ENCODE data around the gene UNK. TPM values are rescaled to one million over a fixed set of nuclear protein-coding genes. Genes with fewer than 3 reads are reported as not detected.
A peak's percentile ranks its signal among the peaks of the same experiment; 100 is the strongest.

UNK gene
- total and polyA plus RNA-seq, 2 of the 13 experiments (the other 11 are each of a cell fraction or from before 2014, with no cell fraction given) = 31.6 to 33.0 TPM

DNA sequence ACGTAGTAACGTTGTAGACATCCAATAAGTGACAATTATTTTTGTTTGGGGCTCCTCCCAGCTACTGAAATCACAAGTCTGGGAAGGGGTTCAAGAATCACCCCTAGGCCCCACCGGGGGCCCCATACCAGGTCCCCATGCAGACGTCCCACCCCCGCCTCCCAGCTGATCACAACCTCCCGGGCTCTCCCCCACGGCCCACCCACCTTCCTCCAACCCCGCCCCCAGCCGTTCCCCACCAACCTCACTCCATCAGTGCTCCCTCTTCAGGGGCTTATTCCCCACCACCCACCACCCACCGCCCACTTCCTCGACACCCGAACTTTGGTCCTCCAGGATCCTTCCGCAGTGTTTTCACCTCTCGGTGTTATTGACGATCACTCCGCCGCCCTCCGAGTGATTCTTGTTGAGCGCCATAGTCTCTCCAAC, 70.3 kb downstream of the UNK start:
- H3K36me3 ChIP-seq (replicated peaks in 1 of 2; ENCODE audit: control insufficient read depth in 1 of 2, insufficient read depth in 2 of 2, low read length in 2 of 2) = peaks cover 3 to 13% of the 10 kb centered on the region in 2 experiments; a peak in 4 of 5 replicates
- H3K79me2 ChIP-seq (ENCODE audit: insufficient read depth, low read length) = peaks cover 17% of the 10 kb centered on the region
- CTCF ChIA-PET (ENCODE audit: low intra/inter-chr PET ratio, low total read pairs) = no interaction called here
- no TSS peak for BruUV-seq (replicated peaks)
- ATAC-seq (peak; percentile 6), FAIRE-seq (no peak), DNase-seq (ENCODE audit: low spot score) (no peak)
- H3K4me1 ChIP-seq (ENCODE audit: insufficient read depth, low read length) = peaks cover 52% of the 10 kb centered on the region
- peak overlapping the region; percentile 92 for H3K4me2 ChIP-seq (ENCODE audit: low read depth, low read length)
- H3K27me3 ChIP-seq (ENCODE audit: control insufficient read depth in 1 of 2, insufficient read depth in 2 of 2, low read length in 2 of 2) = no peaks in the 10 kb centered on the region; a peak in 1 of 5 replicates
- peaks cover 4% of the 10 kb centered on the region; the same call in 1 of the 2 replicates for H4K20me1 ChIP-seq (ENCODE audit: insufficient read depth, low read length)
- peak overlapping the region; percentile 78 for H3K9ac ChIP-seq (ENCODE audit: insufficient read depth, low read depth, low read length)
- in situ Hi-C loops (cut with HindIII; ENCODE audit: extremely low pct_ligation_motif_present, low pct_unique_long_range_greater_than_20kb) (no loop called here), intact Hi-C loops (cut with micrococcal nuclease; ENCODE audit: unreplicated experiment) (loop anchor here (2.0 to 5.0 kb wide), 3 partner anchors 14 to 37 kb away; no protein-coding TSS in a partner anchor)
- H3K4me3 ChIP-seq (replicated peaks in 1 of 3; ENCODE audit: insufficient read depth in 1 of 3, low read depth in 2 of 3, low read length in 3 of 3) = peak overlapping the region; percentile 79 to 90 (median 90)
- H3K27ac ChIP-seq (ENCODE audit: extremely low read length, insufficient read depth, low read length) = peak overlapping the region; percentile 64
- no peaks in the 10 kb centered on the region for H3K9me3 ChIP-seq (ENCODE audit: low read length)
- WGBS (ENCODE audit: low lambda C conversion rate) = 0% methylated on average over 19 of the region's 19 CpGs
- POLR2A ChIA-PET = interaction anchor here (0.6 to 12.8 kb wide), 36 partner anchors 9 to 399 kb away, joined by 3 to 454 read pairs (median 6); partner anchors contain the start of genes ACOX1, GALK1, MRPL38 and RECQL5
- H2AFZ ChIP-seq (ENCODE audit: low read length) = no peak overlapping the region
- TF ChIP-seq NFYC (CRISPR knock-in tag; IDR thresholded peaks at IDR 0.05) (no peak), ZNF879 (CRISPR knock-in tag; IDR thresholded peaks at IDR 0.05) (no peak), ZBTB7A (CRISPR knock-in tag; IDR thresholded peaks at IDR 0.05) (peak; percentile 60; the same call in 1 of the 2 replicates), ASH2L (IDR thresholded peaks at IDR 0.05; ENCODE audit: insufficient read length, low read depth, low read length) (no peak), FOXK2 (IDR thresholded peaks at IDR 0.05) (no peak), ZNF660 (CRISPR knock-in tag; IDR thresholded peaks at IDR 0.05; ENCODE audit: borderline replicate concordance, low read depth) (no peak), RFXAP (CRISPR knock-in tag; IDR thresholded peaks at IDR 0.05; ENCODE audit: borderline replicate concordance) (no peak), FOXA3 (CRISPR knock-in tag; IDR thresholded peaks at IDR 0.05) (no peak), PLRG1 (conservative IDR thresholded peaks at IDR 0.05) (no peak), PAX8 (CRISPR knock-in tag; IDR thresholded peaks at IDR 0.05; ENCODE audit: borderline replicate concordance) (no peak), HNF4A (CRISPR knock-in tag; IDR thresholded peaks at IDR 0.05) (peak; percentile 10; the same call in 1 of the 2 replicates)
- TF ChIP-seq, protein P1, sequence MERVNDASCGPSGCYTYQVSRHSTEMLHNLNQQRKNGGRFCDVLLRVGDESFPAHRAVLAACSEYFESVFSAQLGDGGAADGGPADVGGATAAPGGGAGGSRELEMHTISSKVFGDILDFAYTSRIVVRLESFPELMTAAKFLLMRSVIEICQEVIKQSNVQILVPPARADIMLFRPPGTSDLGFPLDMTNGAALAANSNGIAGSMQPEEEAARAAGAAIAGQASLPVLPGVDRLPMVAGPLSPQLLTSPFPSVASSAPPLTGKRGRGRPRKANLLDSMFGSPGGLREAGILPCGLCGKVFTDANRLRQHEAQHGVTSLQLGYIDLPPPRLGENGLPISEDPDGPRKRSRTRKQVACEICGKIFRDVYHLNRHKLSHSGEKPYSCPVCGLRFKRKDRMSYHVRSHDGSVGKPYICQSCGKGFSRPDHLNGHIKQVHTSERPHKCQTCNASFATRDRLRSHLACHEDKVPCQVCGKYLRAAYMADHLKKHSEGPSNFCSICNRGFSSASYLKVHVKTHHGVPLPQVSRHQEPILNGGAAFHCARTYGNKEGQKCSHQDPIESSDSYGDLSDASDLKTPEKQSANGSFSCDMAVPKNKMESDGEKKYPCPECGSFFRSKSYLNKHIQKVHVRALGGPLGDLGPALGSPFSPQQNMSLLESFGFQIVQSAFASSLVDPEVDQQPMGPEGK (CRISPR knock-in tag; IDR thresholded peaks at IDR 0.05) = peak; percentile 62
- TF ChIP-seq, protein P2, sequence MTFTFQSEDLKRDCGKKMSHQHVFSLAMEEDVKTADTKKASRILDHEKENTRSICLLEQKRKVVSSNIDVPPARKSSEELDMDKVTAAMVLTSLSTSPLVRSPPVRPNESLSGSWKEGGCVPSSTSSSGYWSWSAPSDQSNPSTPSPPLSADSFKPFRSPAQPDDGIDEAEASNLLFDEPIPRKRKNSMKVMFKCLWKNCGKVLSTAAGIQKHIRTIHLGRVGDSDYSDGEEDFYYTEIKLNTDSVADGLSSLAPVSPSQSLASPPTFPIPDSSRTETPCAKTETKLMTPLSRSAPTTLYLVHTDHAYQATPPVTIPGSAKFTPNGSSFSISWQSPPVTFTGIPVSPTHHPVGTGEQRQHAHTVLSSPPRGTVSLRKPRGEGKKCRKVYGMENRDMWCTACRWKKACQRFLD (CRISPR knock-in tag; IDR thresholded peaks at IDR 0.05; ENCODE audit: borderline replicate concordance) = no peak
- TF ChIP-seq, protein P3, sequence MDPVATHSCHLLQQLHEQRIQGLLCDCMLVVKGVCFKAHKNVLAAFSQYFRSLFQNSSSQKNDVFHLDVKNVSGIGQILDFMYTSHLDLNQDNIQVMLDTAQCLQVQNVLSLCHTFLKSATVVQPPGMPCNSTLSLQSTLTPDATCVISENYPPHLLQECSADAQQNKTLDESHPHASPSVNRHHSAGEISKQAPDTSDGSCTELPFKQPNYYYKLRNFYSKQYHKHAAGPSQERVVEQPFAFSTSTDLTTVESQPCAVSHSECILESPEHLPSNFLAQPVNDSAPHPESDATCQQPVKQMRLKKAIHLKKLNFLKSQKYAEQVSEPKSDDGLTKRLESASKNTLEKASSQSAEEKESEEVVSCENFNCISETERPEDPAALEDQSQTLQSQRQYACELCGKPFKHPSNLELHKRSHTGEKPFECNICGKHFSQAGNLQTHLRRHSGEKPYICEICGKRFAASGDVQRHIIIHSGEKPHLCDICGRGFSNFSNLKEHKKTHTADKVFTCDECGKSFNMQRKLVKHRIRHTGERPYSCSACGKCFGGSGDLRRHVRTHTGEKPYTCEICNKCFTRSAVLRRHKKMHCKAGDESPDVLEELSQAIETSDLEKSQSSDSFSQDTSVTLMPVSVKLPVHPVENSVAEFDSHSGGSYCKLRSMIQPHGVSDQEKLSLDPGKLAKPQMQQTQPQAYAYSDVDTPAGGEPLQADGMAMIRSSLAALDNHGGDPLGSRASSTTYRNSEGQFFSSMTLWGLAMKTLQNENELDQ (CRISPR knock-in tag; IDR thresholded peaks at IDR 0.05; ENCODE audit: borderline replicate concordance) = no peak
- TF ChIP-seq, protein P4, sequence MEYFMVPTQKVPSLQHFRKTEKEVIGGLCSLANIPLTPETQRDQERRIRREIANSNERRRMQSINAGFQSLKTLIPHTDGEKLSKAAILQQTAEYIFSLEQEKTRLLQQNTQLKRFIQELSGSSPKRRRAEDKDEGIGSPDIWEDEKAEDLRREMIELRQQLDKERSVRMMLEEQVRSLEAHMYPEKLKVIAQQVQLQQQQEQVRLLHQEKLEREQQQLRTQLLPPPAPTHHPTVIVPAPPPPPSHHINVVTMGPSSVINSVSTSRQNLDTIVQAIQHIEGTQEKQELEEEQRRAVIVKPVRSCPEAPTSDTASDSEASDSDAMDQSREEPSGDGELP (IDR thresholded peaks at IDR 0.05; ENCODE audit: borderline replicate concordance, low read depth) = peak; percentile 71
- TF ChIP-seq, protein P5, sequence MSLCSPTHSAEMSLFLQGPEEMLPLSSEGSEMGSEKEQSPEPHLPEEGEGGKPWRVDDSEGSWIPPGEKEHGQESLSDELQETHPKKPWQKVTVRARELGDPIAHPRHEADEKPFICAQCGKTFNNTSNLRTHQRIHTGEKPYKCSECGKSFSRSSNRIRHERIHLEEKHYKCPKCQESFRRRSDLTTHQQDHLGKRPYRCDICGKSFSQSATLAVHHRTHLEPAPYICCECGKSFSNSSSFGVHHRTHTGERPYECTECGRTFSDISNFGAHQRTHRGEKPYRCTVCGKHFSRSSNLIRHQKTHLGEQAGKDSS (CRISPR knock-in tag; IDR thresholded peaks at IDR 0.05; ENCODE audit: borderline replicate concordance, low read depth) = no peak
- TF ChIP-seq, protein P6, sequence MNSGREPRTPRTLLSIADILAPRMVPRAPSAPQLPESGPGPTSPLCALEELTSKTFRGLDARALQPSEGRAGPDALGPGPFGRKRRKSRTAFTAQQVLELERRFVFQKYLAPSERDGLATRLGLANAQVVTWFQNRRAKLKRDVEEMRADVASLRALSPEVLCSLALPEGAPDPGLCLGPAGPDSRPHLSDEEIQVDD (CRISPR knock-in tag; IDR thresholded peaks at IDR 0.05; ENCODE audit: borderline replicate concordance) = no peak

Measured in HepG2 (cell line).